Measurements from ENCODE around the gene MARCHF10. TPM values are rescaled to one million over a fixed set of nuclear protein-coding genes. Genes with fewer than 3 reads are reported as not detected.

The MARCHF10 gene
- total and polyA plus RNA-seq, 2 donors (not counting 3 experiments of a cell fraction or from before 2014, with no cell fraction given): 0.11 TPM; not detected in 1

GRCh38 chr17:62712171-62712581 lies 95.9 kb downstream of the MARCHF10 start:
- intact Hi-C loops (cut with micrococcal nuclease) (no loop called here), dilution Hi-C loops (cut with MboI; ENCODE audit: extremely low pct_ligation_motif_present, low sequenced_read_pairs) (no loop called here)
- H3K9me1 ChIP-seq (replicated peaks; ENCODE audit: control insufficient read depth, extremely low read depth, insufficient read depth, low read length): no peaks in the 10 kb centered on the region
- POLR2A ChIA-PET: no interaction called here
- no peaks in the 10 kb centered on the region for H3K79me2 ChIP-seq (ENCODE audit: control insufficient read depth, insufficient read depth, low read length)
- BruUV-seq (replicated peaks): no TSS peak
- no peak overlapping the region for H3K9ac ChIP-seq (replicated peaks; ENCODE audit: extremely low read depth, insufficient read depth, low read length)
- H3K27me3 ChIP-seq (ENCODE audit: control insufficient read depth in 2 of 2, insufficient read depth in 2 of 2, low read length in 2 of 2): peaks cover 4 to 16% of the 10 kb centered on the region in 2 experiments
- TF ChIP-seq CTCF (IDR thresholded peaks at IDR 0.05; ENCODE audit: extremely low read depth in 1 of 2, insufficient read depth in 1 of 2, low read depth in 1 of 2, low read length in 2 of 2): no peak
- TF ChIP-seq FOS (IDR thresholded peaks at IDR 0.05; ENCODE audit: borderline replicate concordance, insufficient read depth, low read length): no peak
- TF ChIP-seq EZH2 (IDR thresholded peaks at IDR 0.05; ENCODE audit: borderline replicate concordance, low read depth, low read length, severe bottlenecking): no peak
- TF ChIP-seq MAX (IDR thresholded peaks at IDR 0.05; ENCODE audit: insufficient read depth, insufficient read length): no peak
- TF ChIP-seq JUN (IDR thresholded peaks at IDR 0.05; ENCODE audit: borderline replicate concordance, insufficient read depth, insufficient read length, low read depth): no peak
- TF ChIP-seq POLR2AphosphoS5 (IDR thresholded peaks at IDR 0.05; ENCODE audit: insufficient read depth, low read depth, low read length): no peak
- TF ChIP-seq GATA2 (IDR thresholded peaks at IDR 0.05; ENCODE audit: insufficient read depth, insufficient read length, low read depth, low read length): no peak
- no peak for TF ChIP-seq MYC (IDR thresholded peaks at IDR 0.05; ENCODE audit: low read depth, low read length)
- no peak for TF ChIP-seq POLR2A (IDR thresholded peaks at IDR 0.05; ENCODE audit: low read depth, low read length)
- H3K36me3 ChIP-seq (ENCODE audit: control insufficient read depth in 2 of 2, extremely low read depth in 1 of 2, insufficient read depth in 2 of 2, low read length in 2 of 2): no peaks in the 10 kb centered on the region
- no peaks in the 10 kb centered on the region for H4K20me1 ChIP-seq (replicated peaks; ENCODE audit: control insufficient read depth, extremely low read depth, insufficient read depth, low read length)
- H3K27ac ChIP-seq (ENCODE audit: insufficient read depth, low read depth, low read length): no peak overlapping the region
- H3K9me3 ChIP-seq (replicated peaks; ENCODE audit: control insufficient read depth, insufficient read depth, low read length): no peaks in the 10 kb centered on the region
- CTCF ChIA-PET: interaction anchor here (1.4 to 1.6 kb wide), 2 partner anchors 8 to 10 kb away, joined by 4 to 6 read pairs; no protein-coding TSS in a partner anchor
- no peak overlapping the region for H3K4me3 ChIP-seq (replicated peaks in 1 of 3; ENCODE audit: insufficient read depth in 1 of 3, low read depth in 1 of 3, low read length in 3 of 3)
- DNase-seq (ENCODE audit: low read depth, low spot score): no peak
- H3K4me1 ChIP-seq (ENCODE audit: control insufficient read depth, extremely low read depth, insufficient read depth, low read length): no peaks in the 10 kb centered on the region
- no peak overlapping the region for H3K4me2 ChIP-seq (ENCODE audit: insufficient read depth, low read length)
- no peak for FAIRE-seq
- H2AFZ ChIP-seq (ENCODE audit: low read depth, low read length): no peak overlapping the region
